OCI-LY7 (cell line): ENCODE results near the gene ACP5. TPM values are rescaled to one million over a fixed set of nuclear protein-coding genes. Genes with fewer than 3 reads are reported as not detected.
"Not testable (repeated sequence)": the region's sequence is repeated elsewhere in the genome, so short reads cannot be mapped to it uniquely, and the experiment has no call there.

Source experiments
- BruUV-seq: library from RNA; stranded (reverse); fragments of 400-500 nt; replicated peaks from 2 replicates; lab custom pipeline; 2021; lab: Mats Ljungman, UMichigan
- CTCF ChIA-PET: fragments of 300-600 bp; sonication (Branson Sonifier 250); formaldehyde crosslinking; loops from one replicate; lab custom pipeline; 2022; ENCODE audit warnings: antibody characterized with exemption; ENCODE audit not compliant: unreplicated experiment; lab: Charles Lee
- POLR2A ChIA-PET: fragments of 300-600 bp; sonication (Branson Sonifier 250); formaldehyde crosslinking; loops from one replicate; lab custom pipeline; 2022; ENCODE audit warnings: antibody characterized with exemption; lab: Charles Lee
- DNase-seq: peaks from one replicate; pipeline ENCODE4 v3.0.0-alpha.2; 2015; ENCODE audit warnings: low spot score
- H2AFZ ChIP-seq: fragments of 200-600 bp; sonication (generic), shearing (Covaris generic); 2 replicates; pipeline ENCODE4 v1.6.1; 2014; ENCODE audit warnings: mild to moderate bottlenecking, antibody characterized with exemption, low read length, moderate library complexity
- H3K27ac ChIP-seq: fragments of 200-600 bp; sonication (generic); 2 replicates; pipeline ENCODE4 v1.5.1; 2014; ENCODE audit warnings: mixed run types, low read depth, mild to moderate bottlenecking, moderate library complexity, low read length, inconsistent platforms; ENCODE audit not compliant: poor library complexity, severe bottlenecking
- H3K36me3 ChIP-seq: fragments of 200-600 bp; sonication (generic); 2 replicates; pipeline ENCODE4 v1.6.1; 2014; ENCODE audit warnings: mild to moderate bottlenecking, antibody characterized with exemption, low read length, moderate library complexity, mixed read lengths; ENCODE audit not compliant: insufficient read depth
- H3K4me1 ChIP-seq: fragments of 200-600 bp; sonication (generic); 2 replicates; pipeline ENCODE4 v1.5.1; 2014; ENCODE audit warnings: mild to moderate bottlenecking, low read length; ENCODE audit not compliant: insufficient read depth, poor library complexity, severe bottlenecking
- H3K4me2 ChIP-seq: fragments of 200-600 bp; sonication (generic); 2 replicates; pipeline ENCODE4 v1.6.1; 2014; ENCODE audit warnings: mild to moderate bottlenecking, low read length
- H3K4me3 ChIP-seq: fragments of 200-600 bp; sonication (generic); 2 replicates; pipeline ENCODE4 v1.5.1; 2014; ENCODE audit warnings: mild to moderate bottlenecking, low read depth, low read length; ENCODE audit not compliant: poor library complexity, severe bottlenecking
- H3K79me2 ChIP-seq: fragments of 200-600 bp; sonication (generic); 2 replicates; pipeline ENCODE4 v1.6.1; 2016; ENCODE audit warnings: low read depth, mild to moderate bottlenecking, low read length, moderate library complexity, mixed read lengths; ENCODE audit not compliant: insufficient read depth
- H3K9me2 ChIP-seq: fragments of 200-600 bp; sonication (generic); 2 replicates; pipeline ENCODE4 v1.6.1; 2016; ENCODE audit warnings: mild to moderate bottlenecking, low read length, mixed read lengths; ENCODE audit not compliant: insufficient read depth
- H3K9me3 ChIP-seq: fragments of 200-600 bp; sonication (generic); 2 replicates; pipeline ENCODE4 v1.6.1; 2014; ENCODE audit warnings: mild to moderate bottlenecking, mixed run types, low read length, mixed read lengths
- H4K20me1 ChIP-seq: fragments of 200-600 bp; sonication (generic); 2 replicates; pipeline ENCODE4 v1.6.1; 2014; ENCODE audit warnings: mild to moderate bottlenecking, antibody characterized with exemption, low read length, moderate library complexity, mixed read lengths; ENCODE audit not compliant: insufficient read depth
- CTCF ChIP-seq: fragments of 200-600 bp; sonication (generic); conservative IDR thresholded peaks from 2 replicates; pipeline ENCODE4 v1.5.1; 2014; ENCODE audit warnings: mild to moderate bottlenecking, antibody characterized with exemption, low read length, moderate library complexity, mixed read lengths
- EZH2phosphoT487 ChIP-seq: fragments of 200-600 bp; sonication (generic); IDR thresholded peaks from 2 replicates; pipeline ENCODE4 v1.6.1; 2018; ENCODE audit warnings: low read depth, borderline replicate concordance, mild to moderate bottlenecking, mixed run types, antibody characterized with exemption, low read length, moderate library complexity, mixed read lengths
- intact Hi-C: fragments of 100-400 bp; cut with micrococcal nuclease; formaldehyde crosslinking; loops from one replicate; pipeline ENCODE4 v1.10.0; 2022; ENCODE audit not compliant: unreplicated experiment
- total RNA-seq, 2 experiments: library from RNA; depleted of rRNA in 1 of 2; stranded (reverse); fragments of >200 nt in 1 of 2; shearing (Covaris generic) in 1 of 2; gene quantifications; 2 replicates each; pipeline ENCODE4 v1.2.3, GENCODE V29; 2014 to 2022

ACP5 gene
- total RNA-seq, 2 experiments from 2014 or later, result 16.3 to 21.6 TPM

GRCh38 chr19:11566164-11566563 is 11.3 kb downstream of the ACP5 start:
- Histone ChIP-seq H3K27ac (no peak overlapping the region), H3K4me1 (peaks cover 67% of the 10 kb centered on the region), H3K36me3 (no peaks in the 10 kb centered on the region), H2AFZ (no peak overlapping the region), H4K20me1 (no peaks in the 10 kb centered on the region), H3K4me2 (no peak overlapping the region), H3K4me3 (no peak overlapping the region), H3K79me2 (no peaks in the 10 kb centered on the region), H3K9me3 (no peaks in the 10 kb centered on the region), H3K9me2 (no peaks in the 10 kb centered on the region)
- DNase-seq, result no peak
- no peak for TF ChIP-seq EZH2phosphoT487
- no peak for TF ChIP-seq CTCF
- POLR2A ChIA-PET, result no interaction called here
- CTCF ChIA-PET, result no interaction called here
- intact Hi-C loops, result no loop called here
- no TSS peak for BruUV-seq

GRCh38 chr19:11565649-11565980 is 11.8 kb downstream of the ACP5 start:
- H3K9me2 ChIP-seq, DNase-seq, POLR2A ChIA-PET, intact Hi-C loops, H3K4me3 ChIP-seq, H3K36me3 ChIP-seq, H4K20me1 ChIP-seq, H3K9me3 ChIP-seq, H3K79me2 ChIP-seq, CTCF ChIA-PET, BruUV-seq: not testable (repeated sequence)
- Histone ChIP-seq H3K27ac (peak overlapping the region; percentile 68), H3K4me1 (peaks cover 73% of the 10 kb centered on the region), H2AFZ (0 out of 2 replicates have a peak overlapping the region, but pooled peaks have one; percentile 33), H3K4me2 (peak overlapping the region; percentile 40)

- H3K4me1 ChIP-seq, result peaks cover 68% of the 10 kb centered on the region
- peak overlapping the region; percentile 68 for H3K27ac ChIP-seq
- peak overlapping the region; percentile 1 for H3K4me3 ChIP-seq
- intact Hi-C loops, H4K20me1 ChIP-seq, DNase-seq, CTCF ChIA-PET, H3K9me3 ChIP-seq, H3K36me3 ChIP-seq, BruUV-seq, H3K9me2 ChIP-seq: not testable (repeated sequence)
- POLR2A ChIA-PET, result interaction anchor here (1.0 to 1.1 kb wide), 2 partner anchors 14 to 35 kb away, joined by 3 read pairs; partner anchors contain the start of gene ECSIT
- peak overlapping the region; percentile 40 for H3K4me2 ChIP-seq
- H3K79me2 ChIP-seq, result peaks cover 14% of the 10 kb centered on the region; the same call in 1 of the 2 replicates
- peak overlapping the region; percentile 33; the same call in 1 of the 2 replicates for H2AFZ ChIP-seq
These were observed 13.2 kb downstream of the ACP5 start for GRCh38 chr19:11564082-11564807.
